ENCODE results near the gene PXDN. TPM values are rescaled to one million over a fixed set of nuclear protein-coding genes. Genes with fewer than 3 reads are reported as not detected.

Gene PXDN
- total RNA-seq, 1 donor from 2014 or later, result 36.3 TPM

- intact Hi-C loops (cut with DNase I), result no loop called here
- no peaks in the 10 kb centered on the region for H3K27me3 ChIP-seq (ENCODE audit: low read depth)
- TF ChIP-seq, protein P1, sequence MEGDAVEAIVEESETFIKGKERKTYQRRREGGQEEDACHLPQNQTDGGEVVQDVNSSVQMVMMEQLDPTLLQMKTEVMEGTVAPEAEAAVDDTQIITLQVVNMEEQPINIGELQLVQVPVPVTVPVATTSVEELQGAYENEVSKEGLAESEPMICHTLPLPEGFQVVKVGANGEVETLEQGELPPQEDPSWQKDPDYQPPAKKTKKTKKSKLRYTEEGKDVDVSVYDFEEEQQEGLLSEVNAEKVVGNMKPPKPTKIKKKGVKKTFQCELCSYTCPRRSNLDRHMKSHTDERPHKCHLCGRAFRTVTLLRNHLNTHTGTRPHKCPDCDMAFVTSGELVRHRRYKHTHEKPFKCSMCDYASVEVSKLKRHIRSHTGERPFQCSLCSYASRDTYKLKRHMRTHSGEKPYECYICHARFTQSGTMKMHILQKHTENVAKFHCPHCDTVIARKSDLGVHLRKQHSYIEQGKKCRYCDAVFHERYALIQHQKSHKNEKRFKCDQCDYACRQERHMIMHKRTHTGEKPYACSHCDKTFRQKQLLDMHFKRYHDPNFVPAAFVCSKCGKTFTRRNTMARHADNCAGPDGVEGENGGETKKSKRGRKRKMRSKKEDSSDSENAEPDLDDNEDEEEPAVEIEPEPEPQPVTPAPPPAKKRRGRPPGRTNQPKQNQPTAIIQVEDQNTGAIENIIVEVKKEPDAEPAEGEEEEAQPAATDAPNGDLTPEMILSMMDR (IDR thresholded peaks at IDR 0.05), result no peak
- no peak overlapping the region for H3K4me3 ChIP-seq
- no peak for ATAC-seq
- no peaks in the 10 kb centered on the region for H3K9me3 ChIP-seq
- no peak for DNase-seq
- peaks cover 48% of the 10 kb centered on the region for H3K36me3 ChIP-seq
- no peaks in the 10 kb centered on the region for H3K4me1 ChIP-seq
- no peak overlapping the region for H3K27ac ChIP-seq
Observed at GRCh38 chr2:1671916-1672315, 72.4 kb downstream of the PXDN start.

- TF ChIP-seq, protein P1 (IDR thresholded peaks at IDR 0.05), result no peak
- H3K9me3 ChIP-seq, result no peaks in the 10 kb centered on the region
- H3K4me1 ChIP-seq, result no peaks in the 10 kb centered on the region
- DNase-seq, result no peak
- H3K36me3 ChIP-seq, result peaks cover 46% of the 10 kb centered on the region
- H3K27me3 ChIP-seq (ENCODE audit: low read depth), result no peaks in the 10 kb centered on the region
- no peak overlapping the region for H3K4me3 ChIP-seq
- no peak overlapping the region for H3K27ac ChIP-seq
- intact Hi-C loops (cut with DNase I), result no loop called here
- ATAC-seq, result no peak
Observed at GRCh38 chr2:1670636-1671035, 73.7 kb downstream of the PXDN start.

DNA sequence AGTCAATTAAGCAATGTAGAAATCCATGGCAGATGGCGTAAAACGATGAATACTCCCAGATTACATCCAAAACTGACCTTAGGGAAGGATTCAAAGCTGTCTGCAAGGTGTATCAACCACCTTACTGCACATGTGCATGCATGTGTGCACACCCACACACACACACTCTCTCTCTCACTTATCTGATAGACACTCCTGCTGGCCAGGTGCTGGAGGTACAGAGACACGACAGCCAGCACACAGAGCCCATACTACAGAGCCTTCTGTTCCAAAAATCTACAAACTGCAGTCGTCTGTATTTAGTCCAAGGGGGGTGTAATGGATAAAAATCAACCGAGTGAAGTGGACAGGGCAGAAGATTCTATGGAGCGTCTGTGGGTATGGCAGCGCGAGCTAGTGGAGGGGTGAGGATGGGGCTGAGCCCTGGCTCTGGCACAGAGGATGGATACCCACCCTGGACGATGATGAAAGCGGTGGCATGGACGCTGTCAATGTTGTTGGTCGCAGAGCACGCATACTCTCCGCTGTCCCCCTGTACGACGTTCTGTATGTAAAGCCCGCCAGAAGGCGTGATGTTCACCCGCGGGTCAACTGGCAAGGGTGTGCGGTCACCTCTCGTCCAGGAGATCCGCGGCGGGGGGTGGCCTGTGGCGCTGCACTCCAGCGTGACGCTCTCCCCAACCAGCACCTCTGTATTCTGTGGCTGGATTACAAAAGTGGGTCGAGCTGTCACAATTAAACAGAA is 78.4 kb downstream of the PXDN start:
- intact Hi-C loops (cut with DNase I), result no loop called here
- TF ChIP-seq, protein P1 (IDR thresholded peaks at IDR 0.05), result no peak
- ATAC-seq (peak in 1 of 2 donors; percentile 38), DNase-seq (no peak)
- Histone ChIP-seq H3K36me3 (peaks cover 53% of the 10 kb centered on the region), H3K27ac (no peak overlapping the region), H3K4me1 (no peaks in the 10 kb centered on the region), H3K27me3 (ENCODE audit: low read depth) (no peaks in the 10 kb centered on the region), H3K4me3 (no peak overlapping the region), H3K9me3 (no peaks in the 10 kb centered on the region)

- Histone ChIP-seq H3K4me1 (no peaks in the 10 kb centered on the region), H3K27ac (no peak overlapping the region), H3K36me3 (peaks cover 65% of the 10 kb centered on the region), H3K27me3 (ENCODE audit: low read depth) (no peaks in the 10 kb centered on the region), H3K4me3 (no peak overlapping the region), H3K9me3 (no peaks in the 10 kb centered on the region)
- TF ChIP-seq, protein P1 (IDR thresholded peaks at IDR 0.05), result no peak
- DNase-seq (peak; percentile 41), ATAC-seq (no peak)
- intact Hi-C loops (cut with DNase I), result no loop called here
Observed at GRCh38 chr2:1664698-1665097, 79.6 kb downstream of the PXDN start.

DNA sequence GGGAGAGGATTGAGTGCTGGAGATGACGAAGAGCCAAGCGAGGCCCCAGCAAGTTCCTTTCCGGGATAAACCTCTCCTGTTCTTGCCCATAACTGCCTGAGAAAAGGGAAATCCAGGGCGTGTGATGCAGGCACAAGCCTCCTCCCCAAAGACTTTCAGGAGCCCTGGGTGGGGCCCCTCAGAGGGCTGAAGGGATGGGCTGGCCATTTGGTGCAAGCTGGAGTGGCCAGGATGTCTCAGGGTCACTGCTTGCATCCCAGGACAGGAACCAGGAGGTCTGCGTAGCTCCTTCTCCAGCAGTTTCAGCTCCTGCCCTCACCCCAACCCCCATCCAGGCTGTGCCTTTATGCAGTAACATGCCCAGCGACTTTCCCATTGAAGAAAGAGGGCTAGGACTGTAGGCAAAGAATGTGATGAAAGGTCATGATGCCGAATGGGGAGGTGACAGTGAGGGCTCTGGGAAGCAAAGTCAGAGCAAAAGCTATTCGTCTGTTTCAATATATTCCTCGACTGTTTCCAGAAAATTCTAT is 80.2 kb downstream of the PXDN start:
- intact Hi-C loops (cut with DNase I), result no loop called here
- Histone ChIP-seq H3K9me3 (no peaks in the 10 kb centered on the region), H3K27me3 (ENCODE audit: low read depth) (no peaks in the 10 kb centered on the region), H3K27ac (no peak overlapping the region), H3K36me3 (peaks cover 68% of the 10 kb centered on the region), H3K4me1 (no peaks in the 10 kb centered on the region), H3K4me3 (no peak overlapping the region)
- TF ChIP-seq, protein P1 (IDR thresholded peaks at IDR 0.05), result no peak
- DNase-seq (no peak), ATAC-seq (no peak)

Data from lower lobe of right lung (tissue), 2 donors.